Aorta (tissue), 5 donors: Measurements from ENCODE around the gene SLC35G1. TPM values are rescaled to one million over a fixed set of nuclear protein-coding genes. Genes with fewer than 3 reads are reported as not detected.

Experiments used
- ATAC-seq: fragments of 200-7000 bp; cut with Tn5 transposase; one replicate; pipeline ENCODE4 v1.9.1; 2022; ENCODE audit warnings: moderate library complexity; ENCODE audit not compliant: low FRiP score
- DNase-seq, 2 donors: peaks; one replicate each; pipeline ENCODE4 v3.0.0-alpha.2; 2020
- H3K27ac ChIP-seq, 2 donors: one replicate each; pipeline ENCODE4 v1.5.1; 2013; ENCODE audit warnings: low read length in 2 of 2, mild to moderate bottlenecking in 2 of 2, moderate library complexity in 2 of 2, control low read depth in 1 of 2, inconsistent platforms in 1 of 2, low read depth in 1 of 2
- H3K27me3 ChIP-seq, 2 donors: one replicate each; pipeline ENCODE4 v1.6.1; 2013; ENCODE audit warnings: control low read depth in 1 of 2, low read length in 1 of 2, mild to moderate bottlenecking in 1 of 2, moderate library complexity in 1 of 2; ENCODE audit not compliant: insufficient read depth in 2 of 2, control insufficient read depth in 1 of 2
- H3K36me3 ChIP-seq, 2 donors: one replicate each; pipeline ENCODE4 v1.6.1; 2013; ENCODE audit warnings: control low read depth in 1 of 2, low read length in 1 of 2, mild to moderate bottlenecking in 1 of 2; ENCODE audit not compliant: insufficient read depth in 2 of 2, control insufficient read depth in 1 of 2
- H3K4me1 ChIP-seq, 2 donors: one replicate each; pipeline ENCODE4 v1.6.1; 2013; ENCODE audit warnings: low read length in 2 of 2, control low read depth in 1 of 2, mild to moderate bottlenecking in 1 of 2, moderate library complexity in 1 of 2; ENCODE audit not compliant: insufficient read depth in 2 of 2, control insufficient read depth in 1 of 2
- H3K4me3 ChIP-seq, 2 donors: one replicate each; pipeline ENCODE4 v1.5.1; 2013; ENCODE audit warnings: low read length in 2 of 2, control low read depth in 1 of 2, mild to moderate bottlenecking in 1 of 2
- H3K9me3 ChIP-seq: one replicate; pipeline ENCODE4 v1.6.1; 2013; ENCODE audit warnings: mild to moderate bottlenecking, low read length; ENCODE audit not compliant: control insufficient read depth
- WGBS, 2 donors: extraction: QIAGEN DNeasy Blood & Tissue Kit; methylation state at CpG; one replicate each; pipeline ENCODE4 v1.1.7; 2013; 5-methylcytosine and 5-hydroxymethylcytosine counted together
- intact Hi-C, 2 donors: fragments of 100-400 bp; cut with DNase I; formaldehyde crosslinking; loops; one replicate each; pipeline versions ENCODE4 v1.14.2 to v1.15.0; 2022
- polyA plus RNA-seq, 2 donors: library from polyadenylated mRNA; stranded (reverse); fragments of 200-250 nt; gene quantifications; one replicate each; pipeline ENCODE4 v1.2.3, GENCODE V29; 2013
- total RNA-seq, 2 donors: library from RNA; stranded (reverse); fragmentation: NEBNext Ultra II Directional; extraction: Animal tissue kit (Norgen Biotek cat#: 25700); gene quantifications; one replicate each; pipeline ENCODE4 v1.2.1, GENCODE V29; 2021
- donor health status: healthy with polysubstance abuse.
- donor health status: Bipolar disorder and iron deficiency.
- donor health status: DM: no; HTN: no; CAD: no.
- donor health status: DM: no; HTN: no; CAD: no.
- donor health status: DM: yes; HTN: yes; CAD: no.

The SLC35G1 gene
- total and polyA plus RNA-seq, 4 donors = 0.82 to 14.5 (median 2.4) TPM

- intact Hi-C loops = no loop called here
- Histone ChIP-seq H3K27ac (no peak overlapping the region), H3K9me3 (peaks cover 2% of the 10 kb centered on the region), H3K4me1 (no peaks in the 10 kb centered on the region), H3K4me3 (no peak overlapping the region), H3K27me3 (no peaks in the 10 kb centered on the region), H3K36me3 (no peaks in the 10 kb centered on the region)
- DNase-seq = no peak
- 90 to 92% methylated on average over 10 of the region's 10 CpGs for WGBS, 2 donors
- ATAC-seq = no peak
Measured at GRCh38 chr10:93856349-93857145, 37.2 kb upstream of the SLC35G1 start.

DNA sequence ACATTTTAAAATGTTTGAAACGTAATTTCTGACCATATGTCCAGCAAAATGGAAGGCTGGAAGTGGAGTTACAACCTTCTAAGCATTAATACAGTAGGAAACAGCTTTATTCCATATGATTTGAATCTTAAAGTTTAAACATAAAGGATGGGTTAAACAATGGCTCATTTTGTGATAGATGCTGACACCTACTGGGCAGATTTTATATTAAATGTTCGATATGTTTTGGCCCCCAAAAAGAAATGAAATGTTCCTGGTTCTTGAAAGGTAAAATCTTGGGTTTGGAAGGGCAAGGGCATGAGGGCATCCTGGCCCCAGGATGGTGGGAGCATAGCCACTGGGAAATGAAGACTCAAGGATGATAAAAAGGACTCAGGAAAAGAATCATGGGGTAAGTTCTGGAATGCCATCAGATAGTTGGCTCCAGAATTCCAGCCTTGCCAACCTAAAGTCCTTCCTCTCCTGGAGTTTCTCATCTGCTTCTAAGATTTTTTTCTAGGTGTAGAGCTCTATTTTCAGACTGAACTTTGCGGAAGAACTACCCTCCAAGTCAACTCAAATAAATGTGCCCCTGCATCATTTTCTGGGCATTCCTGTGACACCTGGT lies 34.6 kb upstream of the SLC35G1 start:
- H3K27me3 ChIP-seq = no peaks in the 10 kb centered on the region
- H3K4me3 ChIP-seq = no peak overlapping the region
- ATAC-seq (no peak), DNase-seq (no peak)
- 18 to 26% methylated on average over 3 of the region's 3 CpGs for WGBS, 2 donors
- H3K9me3 ChIP-seq = no peaks in the 10 kb centered on the region
- no peaks in the 10 kb centered on the region for H3K36me3 ChIP-seq
- H3K4me1 ChIP-seq = no peaks in the 10 kb centered on the region
- intact Hi-C loops = no loop called here
- H3K27ac ChIP-seq = no peak overlapping the region

DNA sequence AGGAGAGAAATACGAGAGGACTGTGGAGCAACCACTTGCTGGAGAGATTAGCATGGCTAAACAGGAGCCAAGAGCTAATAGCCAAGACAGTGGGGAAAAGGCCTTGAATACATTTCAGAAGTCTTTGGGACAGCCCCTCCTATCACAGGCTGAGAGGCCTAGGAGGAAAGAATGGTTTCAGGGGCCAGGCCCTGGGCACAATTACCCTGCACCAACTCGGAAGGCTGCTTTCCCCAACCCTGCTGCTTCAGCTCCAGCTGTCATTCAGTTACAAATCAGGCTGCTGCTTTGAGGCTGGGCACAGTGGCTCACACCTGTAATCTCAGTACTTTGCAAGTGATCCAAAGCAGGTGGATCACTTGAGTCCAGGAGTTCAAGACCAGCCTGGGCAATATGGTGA lies 32.0 kb upstream of the SLC35G1 start:
- 84 to 87% methylated on average over 2 of the region's 2 CpGs for WGBS, 2 donors
- no peak for DNase-seq

DNA sequence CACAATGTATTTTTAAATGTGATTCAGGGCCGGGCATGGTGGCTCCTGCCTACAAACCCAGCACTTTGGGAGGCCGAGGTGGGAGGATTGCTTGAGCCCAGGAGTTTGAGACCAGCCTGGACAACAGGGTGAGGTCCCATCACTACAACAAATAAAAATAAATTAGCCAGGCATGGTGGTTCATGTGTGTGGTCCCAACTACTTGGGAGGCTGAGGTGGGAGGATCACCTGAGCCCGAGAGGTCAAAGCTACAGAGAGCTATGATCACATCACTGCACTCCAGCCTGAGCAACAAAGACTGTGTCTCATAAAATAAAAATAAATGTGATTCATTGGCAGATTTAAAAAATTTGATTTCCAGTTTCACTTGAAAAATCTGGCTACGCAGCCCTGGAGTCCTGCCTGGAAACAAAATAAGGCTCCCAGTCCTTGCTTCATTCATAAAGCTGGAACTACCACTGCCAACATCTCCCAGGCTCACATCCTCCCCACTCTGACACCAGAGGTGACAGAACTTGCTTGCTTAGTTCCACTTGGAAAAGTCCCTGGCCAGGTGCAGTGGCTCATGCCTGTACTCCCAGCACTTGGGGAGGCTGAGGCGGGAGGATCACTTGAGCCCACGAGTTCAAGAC lies 27.9 kb upstream of the SLC35G1 start:
- Histone ChIP-seq H3K4me1 (no peaks in the 10 kb centered on the region), H3K27ac (no peak overlapping the region), H3K4me3 (no peak overlapping the region), H3K36me3 (no peaks in the 10 kb centered on the region), H3K9me3 (peaks cover 1% of the 10 kb centered on the region), H3K27me3 (peaks cover 0 to 1% of the 10 kb centered on the region in 2 donors)
- no peak for ATAC-seq
- intact Hi-C loops = no loop called here
- no peak for DNase-seq
- WGBS, 2 donors = 55 to 60% methylated on average over 6 of the region's 6 CpGs

More for the DNA sequence above, 32.0 kb upstream of the SLC35G1 start:
- H3K9me3 ChIP-seq = no peaks in the 10 kb centered on the region
- intact Hi-C loops = no loop called here
- no peaks in the 10 kb centered on the region for H3K4me1 ChIP-seq
- no peaks in the 10 kb centered on the region for H3K36me3 ChIP-seq
- H3K27me3 ChIP-seq = no peaks in the 10 kb centered on the region
- no peak for ATAC-seq
- H3K4me3 ChIP-seq = no peak overlapping the region
- H3K27ac ChIP-seq = no peak overlapping the region

DNA sequence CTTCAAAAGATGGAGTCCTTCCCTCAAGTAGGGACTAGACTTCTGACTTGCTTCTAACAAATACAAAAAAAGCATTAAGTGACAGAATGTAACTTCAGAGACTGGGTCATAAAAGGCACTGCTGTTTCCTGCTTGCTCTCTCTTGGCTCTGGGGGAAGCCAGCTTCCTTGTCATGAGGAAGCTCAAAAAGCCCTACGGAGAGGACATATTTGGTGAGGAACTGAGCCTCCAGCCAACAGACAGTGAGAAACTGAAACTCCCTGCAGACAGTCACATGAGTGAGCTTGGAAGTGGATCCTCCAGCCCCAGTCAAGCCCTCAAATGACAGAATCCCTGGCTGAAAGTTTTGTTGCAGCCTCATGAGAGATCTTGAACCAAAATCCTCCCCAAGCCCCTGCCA lies 26.3 kb upstream of the SLC35G1 start:
- H3K27ac ChIP-seq = no peak overlapping the region
- peaks cover 0 to 1% of the 10 kb centered on the region in 2 donors for H3K27me3 ChIP-seq
- H3K9me3 ChIP-seq = peaks cover 1% of the 10 kb centered on the region
- no peaks in the 10 kb centered on the region for H3K36me3 ChIP-seq
- H3K4me3 ChIP-seq = no peak overlapping the region
- WGBS, 2 donors = 75 to 76% methylated on average over 1 of the region's 1 CpG
- ATAC-seq = no peak
- DNase-seq = no peak
- H3K4me1 ChIP-seq = no peaks in the 10 kb centered on the region
- intact Hi-C loops = no loop called here

DNA sequence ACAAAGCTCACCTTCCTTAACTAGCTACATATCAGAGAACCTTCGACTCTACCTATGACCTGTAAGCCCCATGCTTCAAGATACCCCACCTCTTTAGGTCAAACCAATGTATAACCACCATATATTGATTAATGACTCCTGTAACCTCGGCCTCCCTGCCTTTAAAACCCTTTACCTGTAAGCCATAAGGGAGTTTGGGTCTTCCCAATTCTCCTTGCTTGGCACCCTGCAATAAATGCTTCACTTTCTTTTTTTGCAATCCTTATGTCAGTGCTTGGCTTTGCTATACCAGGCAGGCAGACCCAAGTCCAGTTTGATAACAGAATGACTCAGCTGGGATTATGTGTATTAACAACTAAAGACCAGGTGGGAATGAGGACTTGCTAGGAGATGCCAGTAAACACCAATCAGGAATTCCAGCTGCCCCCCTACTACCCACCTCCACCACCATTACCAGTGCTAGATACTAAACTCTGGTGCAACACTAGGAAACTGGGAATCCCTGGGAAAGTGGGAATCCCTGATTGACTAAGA lies 22.0 kb upstream of the SLC35G1 start:
- Histone ChIP-seq H3K9me3 (peaks cover 1% of the 10 kb centered on the region), H3K4me1 (no peaks in the 10 kb centered on the region), H3K36me3 (no peaks in the 10 kb centered on the region), H3K4me3 (no peak overlapping the region), H3K27ac (no peak overlapping the region), H3K27me3 (peaks cover 0 to 1% of the 10 kb centered on the region in 2 donors)
- ATAC-seq (no peak), DNase-seq (no peak)
- intact Hi-C loops = no loop called here
- WGBS, 2 donors = 89% methylated on average over 2 of the region's 2 CpGs

GRCh38 chr10:93872375-93873158 lies 21.2 kb upstream of the SLC35G1 start:
- no peak overlapping the region for H3K4me3 ChIP-seq
- H3K9me3 ChIP-seq = peaks cover 1% of the 10 kb centered on the region
- no peaks in the 10 kb centered on the region for H3K4me1 ChIP-seq
- ATAC-seq (no peak), DNase-seq (no peak)
- intact Hi-C loops = no loop called here
- 88 to 92% methylated on average over 2 of the region's 2 CpGs for WGBS, 2 donors
- no peaks in the 10 kb centered on the region for H3K36me3 ChIP-seq
- peaks cover 0 to 1% of the 10 kb centered on the region in 2 donors for H3K27me3 ChIP-seq
- H3K27ac ChIP-seq = no peak overlapping the region

DNA sequence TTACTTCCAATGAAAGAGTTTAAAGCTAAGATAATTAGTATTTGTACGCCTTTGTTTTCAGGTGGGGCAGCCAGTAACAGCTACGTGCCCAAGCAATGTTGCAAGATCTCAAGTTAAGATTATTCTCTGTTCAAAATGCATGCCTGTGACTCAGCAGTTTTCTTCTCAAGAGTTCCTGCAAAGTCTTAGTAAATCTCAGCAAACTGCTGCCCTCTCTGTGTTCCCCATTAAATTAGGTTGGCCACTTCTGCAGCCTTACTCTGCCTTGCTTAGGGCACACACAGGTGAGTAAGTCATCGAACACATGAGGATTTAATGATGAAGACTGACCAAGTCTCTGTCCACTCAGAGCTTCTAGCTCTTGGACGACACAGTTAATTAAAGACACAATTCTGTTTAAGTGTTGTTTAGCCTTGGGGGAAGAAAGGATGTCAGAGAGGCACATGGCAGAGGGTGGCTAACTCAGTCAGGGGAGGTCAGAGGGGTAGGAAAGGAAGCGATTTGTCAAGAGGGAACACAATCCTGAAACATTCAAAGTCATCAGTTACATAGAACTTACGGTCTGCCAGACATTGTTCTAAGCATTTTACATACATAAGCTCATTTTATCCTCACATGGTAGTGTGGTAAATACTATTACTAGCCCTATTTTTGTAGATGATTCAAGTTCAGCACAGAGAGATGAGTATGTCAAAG lies 20.2 kb upstream of the SLC35G1 start:
- Histone ChIP-seq H3K36me3 (no peaks in the 10 kb centered on the region), H3K9me3 (peaks cover 1% of the 10 kb centered on the region), H3K27me3 (peaks cover 0 to 1% of the 10 kb centered on the region in 2 donors), H3K4me1 (no peaks in the 10 kb centered on the region), H3K4me3 (no peak overlapping the region), H3K27ac (no peak overlapping the region)
- intact Hi-C loops = no loop called here
- DNase-seq (no peak), ATAC-seq (no peak)
- WGBS, 2 donors = 53 to 54% methylated on average over 6 of the region's 6 CpGs
